Epithelial cell of esophagus (primary cell): Measurements from ENCODE around the gene BMPR1A.

Experiments
- DNase-seq: peaks from one replicate; pipeline ENCODE4 v3.0.0; 2010; ENCODE audit warnings: low read depth
- H3K4me3 ChIP-seq: 2 replicates; pipeline ENCODE4 v1.5.1; 2011; ENCODE audit warnings: mild to moderate bottlenecking, low read length, control low read depth
- TF ChIP-seq, protein P1 (sequence below): IDR thresholded peaks from 2 replicates; pipeline ENCODE4 v1.5.1; 2011; ENCODE audit warnings: low read depth, mild to moderate bottlenecking, low read length, control low read depth, inconsistent platforms; ENCODE audit not compliant: insufficient read depth; ENCODE audit errors: missing control alignments

Gene BMPR1A

DNA sequence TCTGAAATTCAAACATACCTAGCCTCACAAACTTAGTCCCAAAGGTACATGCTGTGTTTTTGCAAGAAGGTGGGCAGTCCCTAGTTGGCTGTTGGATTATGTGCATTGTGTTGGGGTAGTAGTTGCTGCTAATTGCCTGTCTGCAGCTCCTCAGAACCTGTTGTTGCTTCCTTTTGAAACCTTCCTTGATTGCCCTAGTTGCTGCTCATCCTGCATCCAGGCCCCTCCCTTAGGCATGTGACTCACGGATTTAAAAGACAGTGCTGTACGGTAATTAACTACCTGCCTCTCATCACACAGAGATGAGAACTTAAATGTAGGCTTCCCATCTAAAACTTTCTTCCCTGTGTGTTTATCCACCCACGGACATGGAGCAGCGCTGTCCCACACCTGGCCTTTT is 67.7 kb downstream of the BMPR1A start:
- TF ChIP-seq, protein P1, sequence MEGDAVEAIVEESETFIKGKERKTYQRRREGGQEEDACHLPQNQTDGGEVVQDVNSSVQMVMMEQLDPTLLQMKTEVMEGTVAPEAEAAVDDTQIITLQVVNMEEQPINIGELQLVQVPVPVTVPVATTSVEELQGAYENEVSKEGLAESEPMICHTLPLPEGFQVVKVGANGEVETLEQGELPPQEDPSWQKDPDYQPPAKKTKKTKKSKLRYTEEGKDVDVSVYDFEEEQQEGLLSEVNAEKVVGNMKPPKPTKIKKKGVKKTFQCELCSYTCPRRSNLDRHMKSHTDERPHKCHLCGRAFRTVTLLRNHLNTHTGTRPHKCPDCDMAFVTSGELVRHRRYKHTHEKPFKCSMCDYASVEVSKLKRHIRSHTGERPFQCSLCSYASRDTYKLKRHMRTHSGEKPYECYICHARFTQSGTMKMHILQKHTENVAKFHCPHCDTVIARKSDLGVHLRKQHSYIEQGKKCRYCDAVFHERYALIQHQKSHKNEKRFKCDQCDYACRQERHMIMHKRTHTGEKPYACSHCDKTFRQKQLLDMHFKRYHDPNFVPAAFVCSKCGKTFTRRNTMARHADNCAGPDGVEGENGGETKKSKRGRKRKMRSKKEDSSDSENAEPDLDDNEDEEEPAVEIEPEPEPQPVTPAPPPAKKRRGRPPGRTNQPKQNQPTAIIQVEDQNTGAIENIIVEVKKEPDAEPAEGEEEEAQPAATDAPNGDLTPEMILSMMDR, result no peak
- DNase-seq, result peak; percentile 61
- no peak overlapping the region for H3K4me3 ChIP-seq

DNA sequence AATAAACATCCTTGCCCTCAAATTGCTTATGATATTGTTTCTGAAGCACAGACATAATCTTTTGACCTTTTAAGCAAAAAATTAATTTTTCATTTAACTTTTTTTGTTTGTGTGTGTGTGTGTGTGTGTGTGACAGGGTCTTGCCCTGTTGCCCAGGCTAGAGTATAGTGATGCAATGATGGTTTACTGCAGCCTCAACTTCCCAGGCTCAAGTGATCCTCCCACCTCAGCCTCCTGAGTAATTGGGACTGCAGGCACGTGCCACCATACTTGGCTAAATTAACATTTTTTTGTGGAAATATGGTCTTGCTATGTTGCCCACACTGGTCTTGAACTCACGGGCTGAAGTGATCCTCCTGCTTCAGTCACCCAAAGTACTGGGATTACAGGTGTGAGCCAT is 68.9 kb downstream of the BMPR1A start:
- no peak for DNase-seq
- H3K4me3 ChIP-seq, result no peak overlapping the region
- TF ChIP-seq, protein P1, result no peak

DNA sequence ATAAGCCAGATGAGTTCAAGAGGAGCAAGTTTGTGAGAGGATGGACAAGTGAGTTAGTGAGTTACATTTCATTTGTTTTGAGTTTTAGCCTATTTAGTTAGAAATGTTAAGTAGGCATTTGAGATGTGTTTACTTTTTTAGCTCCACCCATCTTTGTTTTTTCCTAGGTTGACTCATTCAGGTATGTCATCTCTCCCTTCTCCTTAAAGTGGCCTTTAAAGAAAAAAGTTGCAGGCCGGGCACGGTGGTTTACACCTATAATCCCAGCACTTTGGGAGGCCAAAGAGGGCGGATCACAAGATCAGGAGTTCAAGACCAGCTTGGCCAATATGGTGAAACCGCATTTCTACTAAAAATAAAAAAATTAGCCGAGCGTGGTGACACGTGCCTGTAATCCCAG is 71.2 kb downstream of the BMPR1A start:
- no peak overlapping the region for H3K4me3 ChIP-seq
- TF ChIP-seq, protein P1, result no peak
- peak; percentile 62 for DNase-seq

DNA sequence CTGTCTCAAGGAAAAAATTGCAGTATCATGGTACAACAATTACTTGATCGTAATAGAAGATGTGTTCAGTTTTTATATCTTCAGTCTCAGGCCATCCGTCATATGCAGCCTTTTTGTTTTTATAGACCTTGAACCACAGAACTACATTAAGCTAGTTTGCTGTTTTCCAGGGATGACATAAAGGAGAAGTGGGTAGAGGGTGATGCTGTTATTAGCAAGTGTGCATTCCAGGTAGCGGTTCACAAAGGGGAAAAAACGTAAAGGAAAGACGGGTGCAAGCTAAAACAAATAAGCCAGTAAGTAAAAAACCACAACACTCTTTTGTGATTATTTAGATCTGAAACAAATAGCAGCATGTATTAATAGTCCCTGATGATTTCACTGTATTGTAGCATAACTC is 71.7 kb downstream of the BMPR1A start:
- TF ChIP-seq, protein P1, result no peak
- no peak for DNase-seq

DNA sequence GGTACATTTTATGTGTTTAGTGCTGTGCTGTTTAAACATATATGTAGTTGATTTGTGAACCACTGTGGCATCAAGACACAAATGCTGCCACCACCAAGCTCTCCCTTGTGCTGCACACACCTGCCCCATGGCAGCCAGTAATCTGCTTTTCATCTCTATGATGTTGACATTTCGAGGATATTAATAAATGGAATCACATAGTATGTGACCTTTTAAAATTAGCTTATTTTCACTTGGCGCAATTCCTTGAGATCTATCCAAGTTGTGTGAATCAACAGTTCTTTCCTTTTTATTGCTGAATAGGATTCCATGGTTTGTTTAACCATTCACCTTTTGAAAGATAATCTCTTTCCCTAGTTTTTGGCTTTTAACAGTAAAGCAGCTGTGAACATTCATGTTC is 73.1 kb downstream of the BMPR1A start:
- no peak overlapping the region for H3K4me3 ChIP-seq
- TF ChIP-seq, protein P1, result no peak
- DNase-seq, result no peak

More for the DNA sequence above, 71.7 kb downstream of the BMPR1A start:
- no peak overlapping the region for H3K4me3 ChIP-seq

DNA sequence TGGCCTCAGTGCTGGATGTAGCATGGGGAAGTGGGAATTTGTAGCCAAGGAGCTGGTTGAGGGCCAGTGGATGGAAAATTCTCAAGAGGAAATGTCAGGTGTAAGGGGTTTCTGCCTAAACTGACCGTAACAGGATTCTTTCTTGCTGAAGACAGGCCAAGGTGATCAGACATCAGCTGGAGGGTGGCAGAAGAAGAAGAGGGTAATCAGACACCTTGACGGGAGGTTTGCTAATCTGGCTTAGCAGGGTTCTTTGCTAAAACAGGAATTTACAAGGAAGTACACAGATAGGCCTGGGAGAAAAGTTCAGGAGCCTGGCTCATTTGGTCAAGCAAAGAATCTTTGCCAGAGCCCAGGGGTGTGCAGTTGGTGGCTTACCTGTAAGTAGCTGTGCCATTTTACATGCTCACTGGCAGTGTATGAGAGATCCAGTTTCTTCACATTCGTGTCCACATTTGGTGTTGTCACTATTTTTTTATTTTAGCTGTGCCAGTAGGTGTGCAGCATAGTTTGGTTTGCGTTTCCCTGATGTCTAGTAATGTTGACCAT is 73.7 kb downstream of the BMPR1A start:
- TF ChIP-seq, protein P1, result no peak
- no peak overlapping the region for H3K4me3 ChIP-seq
- DNase-seq, result peak; percentile 14

DNA sequence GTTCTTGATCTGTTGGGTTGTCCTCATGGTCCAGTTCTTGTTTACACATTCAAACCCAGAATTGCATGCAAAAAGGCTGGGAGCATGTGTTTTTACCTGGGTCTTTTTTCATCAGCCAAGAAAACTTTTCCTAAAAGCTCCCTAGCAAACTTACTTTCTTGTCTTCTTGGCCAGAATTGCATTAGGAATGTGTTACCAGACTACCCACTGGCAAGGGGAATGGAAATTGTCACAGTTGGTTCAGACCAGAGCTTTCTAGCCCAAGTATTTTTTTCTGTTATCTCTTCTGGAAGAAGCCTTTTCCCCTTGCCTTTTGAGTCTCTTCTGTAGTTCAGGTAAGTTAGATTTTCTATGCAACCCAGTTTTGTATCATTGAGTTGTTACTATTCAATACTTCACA is 77.5 kb downstream of the BMPR1A start:
- no peak overlapping the region for H3K4me3 ChIP-seq
- TF ChIP-seq, protein P1, result no peak
- DNase-seq, result no peak
